GM21717 (cell line): Measurements from ENCODE around the gene FURIN.
"Not testable (repeated sequence)": the region's sequence is repeated elsewhere in the genome, so short reads cannot be mapped to it uniquely, and the experiment has no call there.

Source experiments
- ATAC-seq: cut with Tn5 transposase; IDR thresholded peaks from one replicate; pipeline ENCODE4 v1.9.1; 2021; ENCODE audit warnings: mild to moderate bottlenecking, moderate library complexity; ENCODE audit not compliant: unreplicated experiment

The FURIN gene

GRCh38 chr15:90868261-90868689, at the start of gene FURIN:
FURIN (plus strand) TSS chr15:90868588; CDS start chr15:90875741, 7,153 bp downstream.
- no peak for ATAC-seq

GRCh38 chr15:90819390-90819789, 49.0 kb upstream of the FURIN start:
- no peak for ATAC-seq

- ATAC-seq, result no peak
These were observed 48.5 kb upstream of the FURIN start for GRCh38 chr15:90819850-90820249.

GRCh38 chr15:90820481-90820880, 47.9 kb upstream of the FURIN start:
- ATAC-seq, result no peak

GRCh38 chr15:90822204-90822955, 46.0 kb upstream of the FURIN start:
- ATAC-seq, result no peak

GRCh38 chr15:90823455-90823974, 44.9 kb upstream of the FURIN start:
- ATAC-seq, result no peak

GRCh38 chr15:90825115-90825899, 43.1 kb upstream of the FURIN start:
- ATAC-seq, result not testable (repeated sequence)

GRCh38 chr15:90826206-90826885, 42.0 kb upstream of the FURIN start:
- ATAC-seq, result not testable (repeated sequence)

GRCh38 chr15:90826886-90827435, 41.4 kb upstream of the FURIN start:
- ATAC-seq, result no peak

- no peak for ATAC-seq
These were observed 40.3 kb upstream of the FURIN start for GRCh38 chr15:90828111-90828510.

GRCh38 chr15:90829126-90829525, 39.3 kb upstream of the FURIN start:
- ATAC-seq, result no peak

- ATAC-seq, result peak; percentile 55
These were observed 38.4 kb upstream of the FURIN start for GRCh38 chr15:90829942-90830440.

GRCh38 chr15:90834626-90835025, 33.8 kb upstream of the FURIN start:
- ATAC-seq, result no peak

GRCh38 chr15:90836296-90836871, 32.0 kb upstream of the FURIN start:
- no peak for ATAC-seq

- ATAC-seq, result no peak
These were observed 31.3 kb upstream of the FURIN start for GRCh38 chr15:90837094-90837493.

GRCh38 chr15:90838139-90838538, 30.2 kb upstream of the FURIN start:
- ATAC-seq, result no peak

GRCh38 chr15:90838544-90838943, 29.8 kb upstream of the FURIN start:
- no peak for ATAC-seq

GRCh38 chr15:90839187-90840071, 29.0 kb upstream of the FURIN start:
- peak; percentile 89 for ATAC-seq

GRCh38 chr15:90840157-90840855, 28.1 kb upstream of the FURIN start:
- no peak for ATAC-seq
